SK-N-SH (cell line): Measurements from ENCODE around the gene NOL4L. TPM values are rescaled to one million over a fixed set of nuclear protein-coding genes. Genes with fewer than 3 reads are reported as not detected.

Source experiments
- CTCF ChIA-PET: fragments of 300-600, 350-600 bp; formaldehyde crosslinking; extraction: SDS; loops from one replicate; lab custom pipeline; 2021; lab: Yijun Ruan, JAX
- POLR2A ChIA-PET: fragments of 350-600 bp; sonication (Branson Sonifier 250); formaldehyde crosslinking; extraction: SDS; loops from one replicate; lab custom pipeline; 2020; ENCODE audit warnings: antibody characterized with exemption, inconsistent platforms; lab: Yijun Ruan, JAX
- DNase-seq: peaks from one replicate; pipeline ENCODE4 v3.0.0; 2012
- H2AFZ ChIP-seq: fragments of 200-600 bp; sonication (generic); 2 replicates; pipeline ENCODE4 v1.8.1; 2016; ENCODE audit warnings: antibody characterized with exemption, mild to moderate bottlenecking, low read depth
- H3F3A ChIP-seq: fragments of 200-600 bp; sonication (generic); replicated peaks from 2 replicates; pipeline ENCODE3; 2016; ENCODE audit warnings: antibody characterized with exemption, mild to moderate bottlenecking; ENCODE audit not compliant: insufficient read depth
- H3K27ac ChIP-seq, 2 experiments: fragments of 200-500 bp in 1 of 2; fragments of 200-600 bp in 1 of 2; sonication (Bioruptor generic) in 1 of 2; sonication (generic), shearing (Covaris generic) in 1 of 2; 2 replicates each; pipeline versions ENCODE4 v1.5.1 to v1.6.1; 2014 to 2016; ENCODE audit warnings: low read depth in 2 of 2, inconsistent platforms in 1 of 2, low read length in 1 of 2, mild to moderate bottlenecking in 1 of 2, mixed read lengths in 1 of 2
- H3K27me3 ChIP-seq: fragments of 200-600 bp; sonication (generic), shearing (Covaris generic); 2 replicates; pipeline ENCODE4 v1.6.1; 2016; ENCODE audit warnings: mixed run types; ENCODE audit not compliant: insufficient read depth
- H3K36me3 ChIP-seq, 2 experiments: fragments of 200-500 bp in 1 of 2; fragments of 200-600 bp in 1 of 2; sonication (Bioruptor generic) in 1 of 2; sonication (generic) in 1 of 2; replicated peaks in 1 of 2; 2 replicates each; pipeline versions ENCODE3 to v1.5.1; 2014 to 2016; ENCODE audit warnings: low read length in 1 of 2, mild to moderate bottlenecking in 1 of 2; ENCODE audit not compliant: insufficient read depth in 2 of 2, control insufficient read depth in 1 of 2
- H3K4me1 ChIP-seq, 2 experiments: fragments of 200-500 bp in 1 of 2; fragments of 200-600 bp in 1 of 2; sonication (Bioruptor generic) in 1 of 2; sonication (generic), shearing (Covaris generic) in 1 of 2; 2 replicates each; pipeline versions ENCODE4 v1.5.1 to v1.6.1; 2014 to 2016; ENCODE audit warnings: low read depth in 1 of 2, low read length in 1 of 2, mixed run types in 1 of 2; ENCODE audit not compliant: insufficient read depth in 2 of 2, control insufficient read depth in 1 of 2
- H3K4me2 ChIP-seq: fragments of 200-600 bp; sonication (generic), shearing (Covaris generic); 2 replicates; pipeline ENCODE4 v1.6.1; 2017; ENCODE audit warnings: mixed run types
- H3K4me3 ChIP-seq, 2 experiments: fragments of 200-500 bp in 1 of 2; fragments of 200-600 bp in 1 of 2; sonication (Bioruptor generic) in 1 of 2; sonication (generic), shearing (Covaris generic) in 1 of 2; 2 replicates each; pipeline versions ENCODE4 v1.5.1 to v1.8.1; 2014 to 2016; ENCODE audit warnings: low read depth in 2 of 2, inconsistent platforms in 1 of 2, low read length in 1 of 2, mild to moderate bottlenecking in 1 of 2, mixed read lengths in 1 of 2, moderate library complexity in 1 of 2
- H3K79me2 ChIP-seq: fragments of 200-600 bp; sonication (generic); 2 replicates; pipeline ENCODE4 v1.8.1; 2017; ENCODE audit warnings: mild to moderate bottlenecking; ENCODE audit not compliant: insufficient read depth
- H3K9ac ChIP-seq: fragments of 200-600 bp; sonication (generic); 2 replicates; pipeline ENCODE4 v1.6.1; 2017; ENCODE audit warnings: mixed run types
- H3K9me2 ChIP-seq: fragments of 200-600 bp; sonication (generic); 2 replicates; pipeline ENCODE4 v1.6.1; 2017; ENCODE audit warnings: mixed run types
- H3K9me3 ChIP-seq: fragments of 200-600 bp; sonication (generic); 2 replicates; pipeline ENCODE4 v1.6.1; 2017; ENCODE audit warnings: mixed run types, mild to moderate bottlenecking, moderate library complexity
- H4K20me1 ChIP-seq: fragments of 200-600 bp; sonication (generic); 2 replicates; pipeline ENCODE4 v1.6.1; 2017; ENCODE audit warnings: mild to moderate bottlenecking, mixed run types; ENCODE audit not compliant: insufficient read depth
- CHD2 ChIP-seq: fragments of 150-350 bp; IDR thresholded peaks from 2 replicates; pipeline ENCODE4 v1.6.1; 2018; ENCODE audit warnings: low read length; ENCODE audit not compliant: partially characterized antibody
- ELF1 ChIP-seq: IDR thresholded peaks from 2 replicates; pipeline ENCODE4 v1.4.0; 2012
- EP300 ChIP-seq, 2 experiments: IDR thresholded peaks; 2 replicates each; pipeline versions ENCODE4 v1.4.0 to v1.6.1; 2012; ENCODE audit warnings: borderline replicate concordance in 1 of 2, low read depth in 1 of 2, low read length in 1 of 2
- EZH2phosphoT487 ChIP-seq: fragments of 200-600 bp; sonication (generic); IDR thresholded peaks from 2 replicates; pipeline ENCODE4 v1.6.1; 2017; ENCODE audit warnings: low read depth, mixed run types, mild to moderate bottlenecking, antibody characterized with exemption, moderate library complexity, borderline replicate concordance
- FOXM1 ChIP-seq: IDR thresholded peaks from 2 replicates; pipeline ENCODE4 v1.4.0; 2012; ENCODE audit warnings: low read depth, mild to moderate bottlenecking
- GABPA ChIP-seq: IDR thresholded peaks from 2 replicates; pipeline ENCODE4 v1.4.0; 2012; ENCODE audit warnings: low read depth, mild to moderate bottlenecking
- GATA2 ChIP-seq: sonication (generic); formaldehyde crosslinking; IDR thresholded peaks from 2 replicates; pipeline ENCODE4 v1.5.0; 2020; ENCODE audit warnings: mild to moderate bottlenecking, missing genetic modification reagents
- MXI1 ChIP-seq: IDR thresholded peaks from 2 replicates; pipeline ENCODE4 v1.6.1; 2012; ENCODE audit warnings: mild to moderate bottlenecking, low read depth, low read length, improper control_type of control experiment
- NFIC ChIP-seq: IDR thresholded peaks from 2 replicates; pipeline ENCODE4 v1.4.0; 2012; ENCODE audit warnings: borderline replicate concordance
- NRF1 ChIP-seq: IDR thresholded peaks from 2 replicates; pipeline ENCODE4 v1.6.1; 2012; ENCODE audit warnings: low read depth, mild to moderate bottlenecking, low read length
- RXRA ChIP-seq: IDR thresholded peaks from 2 replicates; pipeline ENCODE4 v1.4.0; 2012; ENCODE audit warnings: low read depth, mild to moderate bottlenecking, borderline replicate concordance
- SIN3A ChIP-seq: IDR thresholded peaks from 2 replicates; pipeline ENCODE4 v1.6.1; 2012; ENCODE audit warnings: low read depth, mild to moderate bottlenecking, low read length, moderate library complexity, borderline replicate concordance
- SMC3 ChIP-seq: IDR thresholded peaks from 2 replicates; pipeline ENCODE4 v1.6.1; 2012; ENCODE audit warnings: low read depth, low read length, improper control_type of control experiment
- TCF12 ChIP-seq: IDR thresholded peaks from 2 replicates; pipeline ENCODE4 v1.4.0; 2012
- YY1 ChIP-seq: IDR thresholded peaks from 2 replicates; pipeline ENCODE4 v1.4.0; 2012; ENCODE audit warnings: low read depth, mild to moderate bottlenecking
- WGBS: methylation state at CpG from one replicate; pipeline ENCODE4 v1.1.6; 2017; ENCODE audit warnings: low lambda C conversion rate; 5-methylcytosine and 5-hydroxymethylcytosine counted together
- polyA plus RNA-seq, 3 experiments: library from polyadenylated mRNA; depleted of rRNA; stranded (reverse); fragments of >200 nt; gene quantifications; 2 replicates each; pipeline ENCODE4 v1.2.3, GENCODE V29; 2012
- TF ChIP-seq, protein P1 (sequence below): fragments of 200-600 bp; sonication (generic); IDR thresholded peaks from 2 replicates; pipeline ENCODE4 v1.6.1; 2017; ENCODE audit warnings: antibody characterized with exemption, mild to moderate bottlenecking, moderate library complexity
- TF ChIP-seq, protein P2 (sequence below): IDR thresholded peaks from 2 replicates; pipeline ENCODE4; 2012
- TF ChIP-seq, protein P3 (sequence below): fragments of 150-350 bp; IDR thresholded peaks from 2 replicates; pipeline ENCODE4 v1.6.1; 2016; ENCODE audit warnings: mild to moderate bottlenecking, low read depth, low read length
- TF ChIP-seq, protein P4 (sequence below): fragments of 150-350 bp; IDR thresholded peaks from 2 replicates; pipeline ENCODE4 v1.6.1; 2017; ENCODE audit warnings: antibody characterized with exemption, low read length, low read depth, borderline replicate concordance
- TF ChIP-seq, protein P5 (sequence below): IDR thresholded peaks from 2 replicates; pipeline ENCODE4 v1.4.0; 2012; ENCODE audit warnings: low read depth

NOL4L gene
- polyA plus RNA-seq, 1 of the 3 experiments (the other 2 are of a cell fraction) = 14.3 TPM

DNA sequence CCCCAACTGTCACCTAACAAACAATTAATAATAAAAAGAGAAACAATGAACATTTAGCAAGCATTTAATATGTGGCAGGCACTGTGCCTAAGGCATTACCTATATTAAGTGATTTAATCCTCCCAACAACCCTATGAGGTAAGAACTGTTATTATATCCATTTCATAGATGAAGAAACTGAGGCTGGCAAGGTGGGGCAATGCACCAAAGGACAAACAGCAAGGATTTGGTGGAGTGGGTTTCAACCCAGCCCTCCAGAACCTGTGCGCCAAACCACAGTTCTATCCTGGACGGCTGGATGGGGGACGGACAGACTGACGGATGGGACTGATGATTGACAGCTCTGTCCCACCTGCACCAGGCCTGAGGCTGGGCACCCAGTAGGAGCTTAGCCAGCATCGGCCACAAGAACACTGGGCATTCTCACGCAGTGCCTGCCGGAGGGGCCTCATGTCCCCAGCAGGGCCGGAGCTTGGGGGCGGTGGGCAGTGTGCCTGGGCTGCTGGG is 24.6 kb downstream of the NOL4L start (continued):
- TF ChIP-seq, protein P1, sequence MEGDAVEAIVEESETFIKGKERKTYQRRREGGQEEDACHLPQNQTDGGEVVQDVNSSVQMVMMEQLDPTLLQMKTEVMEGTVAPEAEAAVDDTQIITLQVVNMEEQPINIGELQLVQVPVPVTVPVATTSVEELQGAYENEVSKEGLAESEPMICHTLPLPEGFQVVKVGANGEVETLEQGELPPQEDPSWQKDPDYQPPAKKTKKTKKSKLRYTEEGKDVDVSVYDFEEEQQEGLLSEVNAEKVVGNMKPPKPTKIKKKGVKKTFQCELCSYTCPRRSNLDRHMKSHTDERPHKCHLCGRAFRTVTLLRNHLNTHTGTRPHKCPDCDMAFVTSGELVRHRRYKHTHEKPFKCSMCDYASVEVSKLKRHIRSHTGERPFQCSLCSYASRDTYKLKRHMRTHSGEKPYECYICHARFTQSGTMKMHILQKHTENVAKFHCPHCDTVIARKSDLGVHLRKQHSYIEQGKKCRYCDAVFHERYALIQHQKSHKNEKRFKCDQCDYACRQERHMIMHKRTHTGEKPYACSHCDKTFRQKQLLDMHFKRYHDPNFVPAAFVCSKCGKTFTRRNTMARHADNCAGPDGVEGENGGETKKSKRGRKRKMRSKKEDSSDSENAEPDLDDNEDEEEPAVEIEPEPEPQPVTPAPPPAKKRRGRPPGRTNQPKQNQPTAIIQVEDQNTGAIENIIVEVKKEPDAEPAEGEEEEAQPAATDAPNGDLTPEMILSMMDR = no peak

DNA sequence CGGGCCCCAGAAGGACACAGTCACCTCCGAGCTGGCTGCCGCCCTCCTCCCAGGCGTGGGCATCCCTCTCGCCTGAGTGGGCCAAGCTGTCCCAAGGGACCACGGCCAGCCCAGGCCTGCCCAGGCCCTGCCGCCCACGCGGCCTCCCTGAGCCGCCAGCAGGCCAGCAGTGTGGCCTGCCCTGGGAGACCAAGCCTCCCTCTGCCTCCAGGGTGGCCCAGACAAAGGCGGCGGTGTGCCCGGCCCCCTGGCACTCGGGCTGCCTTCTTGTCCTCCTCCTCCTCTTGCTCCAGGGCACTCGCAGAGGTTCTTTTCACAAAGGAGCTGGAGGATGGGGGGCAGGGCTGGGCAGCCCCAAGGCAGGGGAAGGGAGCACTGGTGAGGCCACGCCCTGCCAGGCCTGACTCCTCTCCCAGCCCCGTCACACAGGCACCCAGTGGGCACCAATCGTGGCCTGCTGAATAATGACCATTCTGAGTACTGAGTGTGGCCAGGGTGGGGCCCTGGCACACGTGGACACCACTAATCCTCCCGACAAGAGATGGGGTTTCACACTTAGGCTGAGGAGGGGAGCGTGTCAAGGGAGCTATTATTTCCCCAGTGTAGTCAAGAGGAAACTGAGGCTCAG is 25.3 kb downstream of the NOL4L start:
- Histone ChIP-seq H3F3A (no peaks in the 10 kb centered on the region), H3K4me3 (no peak overlapping the region), H4K20me1 (no peaks in the 10 kb centered on the region), H2AFZ (no peak overlapping the region), H3K27me3 (no peaks in the 10 kb centered on the region), H3K4me2 (no peak overlapping the region), H3K9ac (no peak overlapping the region), H3K36me3 (no peaks in the 10 kb centered on the region), H3K79me2 (no peaks in the 10 kb centered on the region), H3K9me3 (no peaks in the 10 kb centered on the region), H3K27ac (no peak overlapping the region; a peak in 1 of 4 replicates), H3K9me2 (no peaks in the 10 kb centered on the region), H3K4me1 (peaks cover 0 to 17% of the 10 kb centered on the region in 2 experiments; a peak in 1 of 4 replicates)
- TF ChIP-seq TCF12 (no peak), CHD2 (no peak), GATA2 (CRISPR knock-in tag) (no peak), FOXM1 (no peak), NFIC (no peak), YY1 (no peak), EP300 (IDR thresholded peaks at IDR 0.05; ENCODE audit: borderline replicate concordance in 1 of 2, low read depth in 1 of 2, low read length in 1 of 2) (no peak), EZH2phosphoT487 (no peak), ELF1 (no peak), GABPA (no peak), RXRA (no peak), SIN3A (no peak), SMC3 (no peak), NRF1 (no peak), MXI1 (no peak)
- TF ChIP-seq, protein P2, sequence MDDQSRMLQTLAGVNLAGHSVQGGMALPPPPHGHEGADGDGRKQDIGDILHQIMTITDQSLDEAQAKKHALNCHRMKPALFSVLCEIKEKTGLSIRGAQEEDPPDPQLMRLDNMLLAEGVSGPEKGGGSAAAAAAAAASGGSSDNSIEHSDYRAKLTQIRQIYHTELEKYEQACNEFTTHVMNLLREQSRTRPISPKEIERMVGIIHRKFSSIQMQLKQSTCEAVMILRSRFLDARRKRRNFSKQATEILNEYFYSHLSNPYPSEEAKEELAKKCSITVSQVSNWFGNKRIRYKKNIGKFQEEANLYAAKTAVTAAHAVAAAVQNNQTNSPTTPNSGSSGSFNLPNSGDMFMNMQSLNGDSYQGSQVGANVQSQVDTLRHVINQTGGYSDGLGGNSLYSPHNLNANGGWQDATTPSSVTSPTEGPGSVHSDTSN = no peak
- TF ChIP-seq, protein P3, sequence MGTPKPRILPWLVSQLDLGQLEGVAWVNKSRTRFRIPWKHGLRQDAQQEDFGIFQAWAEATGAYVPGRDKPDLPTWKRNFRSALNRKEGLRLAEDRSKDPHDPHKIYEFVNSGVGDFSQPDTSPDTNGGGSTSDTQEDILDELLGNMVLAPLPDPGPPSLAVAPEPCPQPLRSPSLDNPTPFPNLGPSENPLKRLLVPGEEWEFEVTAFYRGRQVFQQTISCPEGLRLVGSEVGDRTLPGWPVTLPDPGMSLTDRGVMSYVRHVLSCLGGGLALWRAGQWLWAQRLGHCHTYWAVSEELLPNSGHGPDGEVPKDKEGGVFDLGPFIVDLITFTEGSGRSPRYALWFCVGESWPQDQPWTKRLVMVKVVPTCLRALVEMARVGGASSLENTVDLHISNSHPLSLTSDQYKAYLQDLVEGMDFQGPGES = no peak
- TF ChIP-seq, protein P1 = no peak
- TF ChIP-seq, protein P4, sequence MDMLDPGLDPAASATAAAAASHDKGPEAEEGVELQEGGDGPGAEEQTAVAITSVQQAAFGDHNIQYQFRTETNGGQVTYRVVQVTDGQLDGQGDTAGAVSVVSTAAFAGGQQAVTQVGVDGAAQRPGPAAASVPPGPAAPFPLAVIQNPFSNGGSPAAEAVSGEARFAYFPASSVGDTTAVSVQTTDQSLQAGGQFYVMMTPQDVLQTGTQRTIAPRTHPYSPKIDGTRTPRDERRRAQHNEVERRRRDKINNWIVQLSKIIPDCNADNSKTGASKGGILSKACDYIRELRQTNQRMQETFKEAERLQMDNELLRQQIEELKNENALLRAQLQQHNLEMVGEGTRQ = no peak
- TF ChIP-seq, protein P5, sequence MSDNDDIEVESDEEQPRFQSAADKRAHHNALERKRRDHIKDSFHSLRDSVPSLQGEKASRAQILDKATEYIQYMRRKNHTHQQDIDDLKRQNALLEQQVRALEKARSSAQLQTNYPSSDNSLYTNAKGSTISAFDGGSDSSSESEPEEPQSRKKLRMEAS = no peak
- WGBS = 88% methylated on average over 6 of the region's 21 CpGs
- ChIA-PET POLR2A (no interaction called here), CTCF (interaction anchor here (1.6 kb wide), 1 partner anchor 38 kb away, joined by 4 read pairs; no protein-coding TSS in a partner anchor)
- DNase-seq = peak; percentile 51
